Activated T-cell treated with anti-CD3 and anti-CD28 coated beads, Interleukin-2, amount 50 U/mL, for 24 hours (primary cell): ENCODE data around the gene CNGA1.
A peak's percentile ranks its signal among the peaks of the same experiment; 100 is the strongest.

Source experiments
- DNase-seq: peaks from one replicate; pipeline ENCODE4 v3.0.0-alpha.2; 2020
- H3K27ac Mint-ChIP-seq: 2 replicates; pipeline ENCODE4 v1.8.0; 2020; ENCODE audit warnings: mild to moderate bottlenecking, mixed read lengths
- H3K27me3 Mint-ChIP-seq: 2 replicates; pipeline ENCODE4 v1.8.0; 2020; ENCODE audit warnings: mixed read lengths
- H3K36me3 Mint-ChIP-seq: 2 replicates; pipeline ENCODE4 v1.8.0; 2020; ENCODE audit warnings: low read depth, mixed read lengths
- H3K4me1 Mint-ChIP-seq: 2 replicates; pipeline ENCODE4 v1.8.0; 2020; ENCODE audit warnings: low read depth, mixed read lengths
- H3K4me3 Mint-ChIP-seq: 2 replicates; pipeline ENCODE4 v1.8.0; 2020; ENCODE audit warnings: mild to moderate bottlenecking, moderate library complexity, mixed read lengths
- H3K9me3 Mint-ChIP-seq: 2 replicates; pipeline ENCODE4 v1.8.0; 2020; ENCODE audit warnings: mixed read lengths

Gene CNGA1

DNA sequence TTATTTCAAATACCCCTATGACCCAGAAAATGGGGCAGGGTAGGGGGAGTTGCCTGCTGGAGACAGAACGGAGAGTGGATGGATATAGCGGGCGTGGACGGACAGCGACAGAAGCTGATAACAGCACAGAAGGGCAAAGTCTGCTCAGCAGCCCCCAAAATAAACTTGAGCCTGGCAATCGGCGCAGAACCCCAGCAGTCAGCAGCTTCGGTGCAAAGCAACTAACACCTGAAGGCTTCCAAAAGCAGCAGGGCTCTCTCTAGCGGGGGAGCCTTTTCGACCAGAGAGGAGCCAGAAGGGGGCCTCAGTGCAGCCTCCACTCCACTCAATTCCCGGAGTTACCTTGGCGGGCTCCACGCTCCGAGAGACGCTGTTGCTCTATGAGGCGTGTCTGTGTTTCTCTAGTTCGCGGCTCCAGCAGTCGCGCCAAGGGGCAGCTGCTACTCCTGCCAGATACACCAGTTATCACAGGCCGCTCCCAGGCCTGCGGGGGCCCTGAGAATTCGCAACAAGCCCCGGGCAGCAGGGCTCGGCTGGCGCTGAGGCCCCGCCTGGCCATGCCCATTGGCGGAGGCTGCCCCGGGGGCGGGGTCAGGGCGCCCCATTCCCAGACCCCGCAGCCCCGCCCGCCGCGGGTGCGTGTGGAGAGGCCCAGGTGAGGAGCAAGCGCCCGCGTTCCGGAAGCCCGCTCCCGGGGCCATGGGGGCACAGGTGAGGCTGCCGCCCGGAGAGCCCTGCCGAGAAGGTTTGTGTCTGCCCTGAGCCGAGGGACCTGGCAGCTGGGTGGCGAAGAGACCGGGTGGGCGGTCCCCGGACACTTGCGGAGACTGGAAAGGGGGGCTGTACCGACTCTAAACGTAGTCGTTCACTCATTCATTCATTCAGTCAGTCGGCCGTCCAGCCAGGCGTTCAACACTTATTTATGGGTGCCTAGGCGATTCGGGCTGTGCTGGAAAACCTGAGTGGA lies at the start of gene CNGA1, which contains the start of gene NIPAL1:
CNGA1 (minus strand) TSS at position 541 of the 967 bp plus-strand sequence. CDS start 63,992 bp downstream, outside the sequence.
NIPAL1 (plus strand) TSS at position 632 of the 967 bp plus-strand sequence; CDS start at position 700, 68 bp downstream.
- peaks cover 48% of the 10 kb centered on the region for H3K4me1 Mint-ChIP-seq
- H3K27ac Mint-ChIP-seq = peak within 1 kb of the TSS; percentile 84
- H3K36me3 Mint-ChIP-seq = no peaks in the 10 kb centered on the region
- peak; percentile 88 for DNase-seq
- H3K9me3 Mint-ChIP-seq = peaks cover 2% of the 10 kb centered on the region
- peaks cover 20% of the 10 kb centered on the region for H3K27me3 Mint-ChIP-seq
- peak within 1 kb of the TSS; percentile 85 for H3K4me3 Mint-ChIP-seq

DNA sequence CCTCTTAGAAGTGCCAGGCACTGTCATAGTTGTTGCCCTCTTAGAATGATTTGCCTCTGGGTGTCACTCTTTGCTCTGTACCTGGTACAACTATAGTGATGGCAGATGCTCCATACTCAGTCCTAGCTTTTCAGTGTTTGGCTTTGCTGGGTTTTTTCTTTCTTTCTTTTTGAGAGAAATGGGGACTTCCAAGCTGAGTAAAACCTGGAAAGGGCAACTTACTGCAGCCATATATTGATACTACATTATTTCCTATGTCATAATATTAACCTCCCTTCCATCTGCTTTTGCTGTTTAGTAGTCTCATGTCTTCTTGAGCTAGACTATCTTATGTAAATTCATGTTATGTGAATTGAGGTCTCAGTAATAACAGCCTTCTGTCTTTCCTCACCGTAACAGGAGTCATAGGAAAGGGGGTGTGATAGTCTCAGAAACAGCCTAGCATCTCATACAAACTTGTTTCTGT lies 49.1 kb upstream of the CNGA1 start:
- peak overlapping the region; percentile 79 for H3K27ac Mint-ChIP-seq
- H3K4me3 Mint-ChIP-seq = no peak overlapping the region
- H3K27me3 Mint-ChIP-seq = no peaks in the 10 kb centered on the region
- peaks cover 21% of the 10 kb centered on the region for H3K9me3 Mint-ChIP-seq
- peaks cover 36% of the 10 kb centered on the region for H3K4me1 Mint-ChIP-seq
- peaks cover 41% of the 10 kb centered on the region for H3K36me3 Mint-ChIP-seq
- no peak for DNase-seq

DNA sequence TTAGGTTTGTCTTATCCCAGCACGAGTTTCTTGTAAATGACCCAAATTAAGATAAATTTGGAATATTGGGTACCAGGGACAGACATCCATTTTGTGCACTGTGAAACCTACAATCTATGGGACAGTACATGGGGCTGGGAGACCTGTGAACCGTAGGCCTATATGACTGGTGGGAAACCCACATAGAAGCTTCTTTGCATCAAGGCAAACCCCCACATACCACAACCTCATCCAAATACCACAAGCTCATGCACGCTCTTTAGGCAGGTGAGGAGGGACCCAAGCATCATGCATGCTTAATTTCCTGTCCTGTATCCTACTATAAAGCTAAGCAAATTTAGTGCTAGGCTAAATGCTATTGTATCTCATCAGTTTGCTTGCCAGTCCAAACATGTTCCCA lies 47.9 kb upstream of the CNGA1 start:
- Mint-ChIP-seq H3K4me3 (no peak overlapping the region), H3K27me3 (no peaks in the 10 kb centered on the region), H3K4me1 (peaks cover 42% of the 10 kb centered on the region), H3K9me3 (peaks cover 25% of the 10 kb centered on the region), H3K27ac (no peak overlapping the region), H3K36me3 (peaks cover 36% of the 10 kb centered on the region)
- no peak for DNase-seq

DNA sequence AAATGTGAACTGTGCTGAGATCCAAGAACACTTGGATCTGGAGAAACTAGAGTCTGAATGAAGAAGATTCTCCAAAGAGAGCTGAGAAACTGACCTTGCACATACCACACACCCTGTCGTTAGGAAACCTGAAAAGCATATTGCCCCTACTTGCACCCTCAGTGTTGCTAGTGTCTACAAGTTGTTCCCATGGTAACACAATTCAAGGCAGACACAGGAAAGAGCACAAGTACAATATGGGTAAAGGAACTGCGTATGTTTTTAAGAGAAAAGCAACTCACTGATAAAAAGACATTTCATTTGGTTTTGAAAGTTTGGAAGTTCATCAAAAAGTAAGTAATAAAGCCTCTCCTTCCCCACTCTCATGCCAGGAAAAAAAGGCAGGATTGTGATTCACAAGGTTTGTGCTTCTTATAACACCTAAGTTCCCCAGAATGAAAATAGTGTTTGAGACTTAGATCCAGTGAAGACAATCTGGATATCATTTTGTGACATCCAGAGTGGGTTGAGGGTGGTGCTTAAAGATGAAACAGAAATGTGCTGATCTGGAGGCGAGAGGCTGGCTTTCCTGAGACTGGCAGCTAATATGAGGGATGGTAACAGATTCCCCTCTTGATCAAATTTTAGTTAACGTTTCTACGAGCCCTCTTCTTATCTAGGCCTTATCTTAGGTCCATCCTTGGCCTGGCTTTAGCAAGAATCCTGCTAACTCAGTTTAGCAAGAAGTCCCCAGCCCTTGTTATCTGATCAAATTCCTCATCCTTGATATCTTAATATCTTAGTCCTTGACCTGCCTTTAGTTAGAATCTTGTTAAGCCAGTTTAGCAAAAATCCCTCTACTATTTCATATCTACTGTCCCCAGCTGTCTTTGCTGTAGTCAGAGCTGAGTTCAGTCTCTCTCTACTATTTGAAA lies 42.4 kb upstream of the CNGA1 start:
- Mint-ChIP-seq H3K4me1 (peaks cover 21% of the 10 kb centered on the region), H3K36me3 (peaks cover 9% of the 10 kb centered on the region), H3K9me3 (peaks cover 29% of the 10 kb centered on the region), H3K27me3 (peaks cover 4% of the 10 kb centered on the region), H3K4me3 (no peak overlapping the region), H3K27ac (no peak overlapping the region)
- no peak for DNase-seq

DNA sequence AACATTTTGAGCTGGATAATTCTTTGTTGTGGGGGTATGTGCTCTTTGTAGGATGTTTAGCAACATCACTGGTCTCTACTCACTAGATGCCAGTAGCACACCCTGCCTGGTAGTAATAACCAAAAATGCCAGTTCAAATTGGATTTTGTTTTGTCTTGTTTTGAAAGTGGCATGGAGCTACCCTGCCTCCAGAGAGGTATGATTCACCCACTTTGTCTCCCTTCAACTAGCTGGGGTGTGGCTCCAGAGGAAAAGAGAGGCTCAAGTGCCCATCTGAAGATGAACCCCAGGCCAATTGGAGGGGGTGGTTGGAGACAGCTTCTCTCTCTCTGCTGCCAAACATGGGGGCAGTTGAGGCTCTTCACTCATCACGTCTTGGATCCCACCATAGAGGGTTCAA lies 34.6 kb upstream of the CNGA1 start:
- Mint-ChIP-seq H3K36me3 (no peaks in the 10 kb centered on the region), H3K27me3 (peaks cover 9% of the 10 kb centered on the region), H3K9me3 (no peaks in the 10 kb centered on the region), H3K27ac (no peak overlapping the region), H3K4me1 (peaks cover 35% of the 10 kb centered on the region), H3K4me3 (no peak overlapping the region)
- no peak for DNase-seq

DNA sequence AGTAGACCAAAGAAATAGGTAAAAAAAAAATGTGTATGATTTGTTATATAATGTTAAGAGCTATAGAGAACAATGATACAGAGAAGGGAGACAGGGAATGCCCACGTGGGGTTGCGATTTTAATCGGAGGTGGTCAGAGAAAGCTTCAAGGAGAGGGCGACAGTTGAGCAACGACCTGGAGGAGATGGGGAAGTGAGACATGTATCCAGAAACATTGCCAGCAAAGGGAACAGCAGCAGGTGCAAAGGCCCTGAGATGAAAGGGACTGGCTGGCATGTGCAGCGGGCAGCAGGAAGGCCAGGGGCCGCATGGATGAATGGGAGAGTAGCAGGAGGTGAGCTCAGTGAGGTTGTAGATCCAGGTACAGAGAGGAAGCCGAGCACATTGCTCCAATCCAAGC lies 33.0 kb upstream of the CNGA1 start:
- Mint-ChIP-seq H3K36me3 (no peaks in the 10 kb centered on the region), H3K4me3 (no peak overlapping the region), H3K27me3 (peaks cover 9% of the 10 kb centered on the region), H3K4me1 (peaks cover 50% of the 10 kb centered on the region), H3K27ac (no peak overlapping the region), H3K9me3 (no peaks in the 10 kb centered on the region)
- no peak for DNase-seq

DNA sequence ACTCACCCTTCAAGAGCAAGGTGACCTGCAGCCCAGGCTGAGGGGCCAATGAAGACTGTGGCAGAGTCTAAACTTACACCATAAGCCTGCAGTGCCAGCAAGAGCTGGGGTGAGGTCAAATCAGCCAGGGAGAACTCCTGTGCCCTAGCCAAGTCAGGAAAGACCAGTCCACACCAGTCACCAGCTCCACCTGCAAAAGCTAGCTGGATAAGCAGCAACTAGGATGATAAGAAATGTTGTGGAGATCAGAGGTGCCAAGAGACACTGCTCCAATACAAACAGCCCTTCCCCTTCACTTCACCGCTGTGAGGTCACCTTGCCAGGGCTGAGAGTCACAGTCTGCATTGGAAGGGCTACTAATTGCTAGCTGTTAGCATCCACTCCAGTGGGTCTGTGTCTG lies 31.4 kb upstream of the CNGA1 start:
- Mint-ChIP-seq H3K27me3 (peaks cover 9% of the 10 kb centered on the region), H3K4me3 (no peak overlapping the region), H3K27ac (no peak overlapping the region), H3K4me1 (peaks cover 65% of the 10 kb centered on the region), H3K36me3 (no peaks in the 10 kb centered on the region), H3K9me3 (no peaks in the 10 kb centered on the region)
- DNase-seq = no peak

DNA sequence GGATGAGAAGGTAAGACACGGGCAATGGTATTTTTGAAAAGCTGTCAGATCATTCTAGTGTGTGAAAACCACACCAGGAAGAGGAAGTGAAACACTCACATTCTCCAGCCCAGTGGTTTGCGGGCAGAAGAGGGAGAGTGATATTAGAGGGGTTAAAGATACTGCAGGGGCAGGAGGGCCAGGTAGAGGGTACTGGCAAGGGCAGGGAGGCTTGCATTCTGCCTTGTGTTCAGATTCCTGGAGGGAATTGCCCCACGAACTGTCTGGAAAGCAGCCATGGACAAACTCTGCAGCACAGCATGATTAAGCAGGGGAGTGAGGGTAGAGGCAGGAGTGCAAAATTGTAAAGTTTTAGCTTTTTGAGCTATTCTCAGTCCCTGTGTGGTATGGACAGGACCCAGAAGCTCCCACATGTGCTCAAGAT lies 31.0 kb upstream of the CNGA1 start:
- Mint-ChIP-seq H3K27me3 (peaks cover 9% of the 10 kb centered on the region), H3K9me3 (no peaks in the 10 kb centered on the region), H3K27ac (peak overlapping the region; percentile 67), H3K4me3 (peak overlapping the region; percentile 23), H3K4me1 (peaks cover 69% of the 10 kb centered on the region), H3K36me3 (no peaks in the 10 kb centered on the region)
- peak; percentile 82 for DNase-seq

DNA sequence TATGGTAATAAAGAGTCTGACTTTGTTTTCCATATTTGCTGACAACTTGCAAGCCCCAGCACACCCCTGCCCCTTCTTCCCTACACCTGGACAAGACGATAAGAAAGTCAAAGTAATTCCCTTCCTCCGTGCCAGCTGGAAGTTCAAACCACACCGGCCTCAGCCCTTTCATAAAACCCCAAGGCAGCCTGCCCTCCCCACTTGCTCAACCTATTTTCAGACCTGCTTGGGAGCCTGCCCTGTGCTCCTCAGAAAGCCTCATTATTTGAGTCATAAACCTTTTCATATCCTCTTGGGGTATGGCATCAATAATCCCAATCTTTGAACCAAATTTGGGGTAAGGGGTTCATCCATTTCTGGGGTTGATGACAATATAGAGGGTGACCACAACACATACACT lies 29.6 kb upstream of the CNGA1 start:
- Mint-ChIP-seq H3K4me1 (peaks cover 83% of the 10 kb centered on the region), H3K27me3 (peaks cover 9% of the 10 kb centered on the region), H3K36me3 (no peaks in the 10 kb centered on the region), H3K9me3 (no peaks in the 10 kb centered on the region), H3K4me3 (peak overlapping the region; percentile 28), H3K27ac (peak overlapping the region; percentile 78)
- DNase-seq = no peak

DNA sequence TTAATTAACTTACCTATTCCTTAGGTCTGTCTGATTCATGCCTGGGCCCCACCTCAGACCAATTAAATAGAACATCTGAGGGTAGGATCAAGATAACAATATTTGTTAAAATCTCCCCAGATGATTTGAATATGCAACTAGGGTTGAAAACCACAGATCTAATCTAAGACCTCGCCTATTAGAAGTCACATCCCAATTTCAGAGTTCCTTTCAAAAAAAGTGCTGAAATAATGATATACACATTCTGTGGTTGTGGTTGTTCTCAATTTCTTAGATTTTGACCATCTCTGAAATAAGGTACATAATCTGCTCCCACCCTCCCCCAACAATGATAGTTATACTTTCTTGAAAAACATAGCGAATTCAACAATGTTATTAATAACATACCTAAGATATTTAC lies 27.8 kb upstream of the CNGA1 start:
- Mint-ChIP-seq H3K9me3 (no peaks in the 10 kb centered on the region), H3K36me3 (no peaks in the 10 kb centered on the region), H3K27me3 (peaks cover 5% of the 10 kb centered on the region), H3K4me3 (no peak overlapping the region), H3K4me1 (peaks cover 84% of the 10 kb centered on the region), H3K27ac (no peak overlapping the region)
- DNase-seq = no peak

DNA sequence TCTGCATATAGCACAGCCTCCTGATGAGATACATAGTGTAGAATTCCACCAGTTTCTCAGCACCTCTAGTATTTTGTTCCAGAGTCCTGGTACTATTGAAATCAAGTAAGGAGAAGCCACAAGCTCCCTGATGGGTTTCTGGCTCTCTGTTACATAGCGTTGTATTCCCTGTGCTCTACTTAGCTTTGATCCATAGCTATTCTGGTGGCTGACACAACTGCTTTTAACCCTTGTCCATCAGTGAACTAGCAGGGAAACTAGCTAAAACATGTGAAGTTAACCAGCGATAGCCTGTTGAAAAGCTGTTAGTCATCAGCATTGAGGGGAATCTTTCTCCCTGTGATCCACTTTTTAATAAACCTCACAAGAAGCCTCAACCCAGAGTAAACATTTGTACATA lies 27.0 kb upstream of the CNGA1 start:
- peaks cover 4% of the 10 kb centered on the region for H3K27me3 Mint-ChIP-seq
- no peaks in the 10 kb centered on the region for H3K9me3 Mint-ChIP-seq
- no peak for DNase-seq
- no peak overlapping the region for H3K4me3 Mint-ChIP-seq
- peaks cover 83% of the 10 kb centered on the region for H3K4me1 Mint-ChIP-seq
- no peak overlapping the region for H3K27ac Mint-ChIP-seq
- no peaks in the 10 kb centered on the region for H3K36me3 Mint-ChIP-seq

DNA sequence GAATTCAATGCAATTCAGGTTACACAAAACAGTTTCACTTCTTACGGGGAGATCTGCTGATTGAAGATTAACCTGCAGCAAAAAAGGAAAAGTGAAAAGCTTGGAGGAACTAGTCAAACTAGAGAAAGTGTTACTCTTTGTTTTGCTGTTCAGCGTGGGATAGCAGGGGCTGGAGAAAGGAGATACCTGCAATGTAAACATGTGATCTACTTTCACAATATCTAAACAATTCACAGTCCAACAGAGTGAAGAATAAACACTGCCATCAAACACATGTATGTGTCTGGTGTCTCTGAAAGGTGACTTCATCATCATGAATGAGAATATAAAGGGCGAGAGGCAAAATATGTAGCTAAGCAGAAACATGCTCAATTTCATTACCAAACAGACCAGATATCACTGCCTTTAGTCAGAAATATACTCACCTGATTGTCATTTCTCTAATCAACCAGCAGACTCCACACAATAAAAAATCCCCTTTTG lies 26.5 kb upstream of the CNGA1 start:
- H3K27me3 Mint-ChIP-seq = peaks cover under 1% of the 10 kb centered on the region
- H3K9me3 Mint-ChIP-seq = no peaks in the 10 kb centered on the region
- peaks cover 83% of the 10 kb centered on the region for H3K4me1 Mint-ChIP-seq
- H3K27ac Mint-ChIP-seq = no peak overlapping the region
- DNase-seq = no peak
- peaks cover 2% of the 10 kb centered on the region for H3K36me3 Mint-ChIP-seq
- no peak overlapping the region for H3K4me3 Mint-ChIP-seq

DNA sequence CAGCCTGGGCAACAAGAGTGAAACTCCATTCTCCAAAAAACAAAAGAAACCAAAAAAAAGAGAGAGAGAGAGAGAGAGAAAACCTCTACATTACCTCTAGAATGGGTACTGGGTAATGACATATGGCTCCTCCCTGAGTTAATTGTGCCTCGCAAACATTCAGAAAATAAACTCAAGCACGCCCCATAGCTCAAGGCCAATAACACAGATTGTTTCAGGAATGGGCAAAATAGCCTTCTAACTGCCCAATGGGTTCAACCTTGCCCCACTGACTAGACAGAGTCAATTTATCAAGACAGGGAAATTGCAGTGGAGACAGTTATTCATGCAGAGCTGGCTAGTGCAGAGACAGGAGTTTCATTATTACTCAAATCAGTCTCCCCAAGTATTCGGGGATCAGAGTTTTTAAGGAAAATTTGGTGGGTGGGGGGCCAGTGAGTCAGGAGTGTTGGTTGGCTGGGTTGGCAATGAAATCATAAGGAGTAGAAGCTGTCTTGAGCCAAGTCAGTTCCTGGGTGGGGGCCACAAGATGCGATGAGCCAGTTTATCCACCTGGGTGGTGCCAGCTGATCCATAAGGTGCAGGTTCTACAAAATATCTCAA lies 25.2 kb upstream of the CNGA1 start:
- DNase-seq = no peak
- Mint-ChIP-seq H3K9me3 (peaks cover 2% of the 10 kb centered on the region), H3K27me3 (no peaks in the 10 kb centered on the region), H3K27ac (peak overlapping the region; percentile 81), H3K4me1 (peaks cover 75% of the 10 kb centered on the region), H3K4me3 (no peak overlapping the region), H3K36me3 (peaks cover 9% of the 10 kb centered on the region)

DNA sequence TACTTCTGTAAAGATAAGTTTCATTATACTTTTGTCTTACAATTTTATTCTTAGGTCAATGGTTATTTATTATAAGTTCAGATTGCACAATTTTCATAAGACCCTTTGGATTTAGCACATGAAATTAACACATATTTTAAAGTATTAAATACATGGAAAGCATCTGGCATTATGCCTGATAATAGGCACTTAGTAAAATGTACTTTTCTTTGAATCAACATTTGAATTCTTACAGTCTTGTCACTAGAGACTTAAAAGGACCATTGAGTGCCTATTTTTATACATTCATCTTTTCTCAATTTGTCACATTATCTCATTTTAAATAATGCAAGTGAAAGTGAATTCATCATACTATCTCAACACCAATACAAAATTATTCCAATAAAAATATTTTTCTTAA lies 23.1 kb upstream of the CNGA1 start:
- H3K36me3 Mint-ChIP-seq = peaks cover 19% of the 10 kb centered on the region
- no peaks in the 10 kb centered on the region for H3K27me3 Mint-ChIP-seq
- DNase-seq = no peak
- peaks cover 4% of the 10 kb centered on the region for H3K9me3 Mint-ChIP-seq
- peaks cover 77% of the 10 kb centered on the region for H3K4me1 Mint-ChIP-seq
- no peak overlapping the region for H3K4me3 Mint-ChIP-seq
- no peak overlapping the region for H3K27ac Mint-ChIP-seq
